ENCODE results near the gene CLIC5. TPM values are rescaled to one million over a fixed set of nuclear protein-coding genes. Genes with fewer than 3 reads are reported as not detected.

Gene CLIC5
- total RNA-seq, 1 experiment from 2014 or later: 0.05 TPM

DNA sequence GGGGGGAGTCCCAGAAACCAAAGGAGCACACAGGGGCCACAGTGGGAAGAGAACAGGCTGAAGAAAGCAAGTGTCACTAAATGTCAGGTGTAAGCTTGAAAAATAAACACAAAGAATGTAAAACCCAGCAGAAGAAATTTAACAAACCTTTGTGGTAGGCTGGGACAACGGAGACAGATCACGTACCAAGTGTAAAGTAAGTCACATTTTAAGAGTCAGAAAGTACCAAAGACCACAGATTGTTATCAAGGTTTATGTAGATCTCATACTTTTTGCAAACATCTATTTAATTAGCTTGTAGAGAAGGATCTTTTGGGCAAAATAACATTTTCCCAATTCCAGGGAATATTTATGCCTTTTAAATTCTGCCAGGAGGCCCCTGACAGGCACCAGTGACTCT, 1.6 kb downstream of the CLIC5 start:
- in situ Hi-C loops (cut with HindIII; ENCODE audit: low pct_unique_long_range_greater_than_20kb, low sequenced_read_pairs) (no loop called here), intact Hi-C loops (cut with micrococcal nuclease; ENCODE audit: unreplicated experiment) (no loop called here)
- Histone ChIP-seq H3K9me3 (ENCODE audit: control insufficient read depth, insufficient read depth, low read depth, low read length) (no peaks in the 10 kb centered on the region), H3K27ac (ENCODE audit: low read length) (no peak overlapping the region), H3K27me3 (ENCODE audit: control insufficient read depth, insufficient read depth, low read length) (peaks cover 40% of the 10 kb centered on the region), H3K4me1 (ENCODE audit: control insufficient read depth, insufficient read depth, low read length) (peaks cover 5% of the 10 kb centered on the region; the same call in 1 of the 2 replicates), H3K36me3 (ENCODE audit: control insufficient read depth, insufficient read depth, low read length) (peaks cover 2% of the 10 kb centered on the region; the same call in 1 of the 2 replicates), H3K4me3 (ENCODE audit: low read depth in 2 of 2, low read length in 2 of 2) (no peak overlapping the region)
- CTCF ChIA-PET: no interaction called here
- ATAC-seq: no peak
- DNase-seq (ENCODE audit: low read depth, low spot score): no peak
- TF ChIP-seq SIN3A (IDR thresholded peaks at IDR 0.05; ENCODE audit: borderline replicate concordance, insufficient read depth, low read depth, low read length) (no peak), TCF7L2 (IDR thresholded peaks at IDR 0.05; ENCODE audit: low read depth, low read length) (no peak), POLR2AphosphoS5 (IDR thresholded peaks at IDR 0.05; ENCODE audit: low read depth, low read length) (no peak)
- TF ChIP-seq, protein P1, sequence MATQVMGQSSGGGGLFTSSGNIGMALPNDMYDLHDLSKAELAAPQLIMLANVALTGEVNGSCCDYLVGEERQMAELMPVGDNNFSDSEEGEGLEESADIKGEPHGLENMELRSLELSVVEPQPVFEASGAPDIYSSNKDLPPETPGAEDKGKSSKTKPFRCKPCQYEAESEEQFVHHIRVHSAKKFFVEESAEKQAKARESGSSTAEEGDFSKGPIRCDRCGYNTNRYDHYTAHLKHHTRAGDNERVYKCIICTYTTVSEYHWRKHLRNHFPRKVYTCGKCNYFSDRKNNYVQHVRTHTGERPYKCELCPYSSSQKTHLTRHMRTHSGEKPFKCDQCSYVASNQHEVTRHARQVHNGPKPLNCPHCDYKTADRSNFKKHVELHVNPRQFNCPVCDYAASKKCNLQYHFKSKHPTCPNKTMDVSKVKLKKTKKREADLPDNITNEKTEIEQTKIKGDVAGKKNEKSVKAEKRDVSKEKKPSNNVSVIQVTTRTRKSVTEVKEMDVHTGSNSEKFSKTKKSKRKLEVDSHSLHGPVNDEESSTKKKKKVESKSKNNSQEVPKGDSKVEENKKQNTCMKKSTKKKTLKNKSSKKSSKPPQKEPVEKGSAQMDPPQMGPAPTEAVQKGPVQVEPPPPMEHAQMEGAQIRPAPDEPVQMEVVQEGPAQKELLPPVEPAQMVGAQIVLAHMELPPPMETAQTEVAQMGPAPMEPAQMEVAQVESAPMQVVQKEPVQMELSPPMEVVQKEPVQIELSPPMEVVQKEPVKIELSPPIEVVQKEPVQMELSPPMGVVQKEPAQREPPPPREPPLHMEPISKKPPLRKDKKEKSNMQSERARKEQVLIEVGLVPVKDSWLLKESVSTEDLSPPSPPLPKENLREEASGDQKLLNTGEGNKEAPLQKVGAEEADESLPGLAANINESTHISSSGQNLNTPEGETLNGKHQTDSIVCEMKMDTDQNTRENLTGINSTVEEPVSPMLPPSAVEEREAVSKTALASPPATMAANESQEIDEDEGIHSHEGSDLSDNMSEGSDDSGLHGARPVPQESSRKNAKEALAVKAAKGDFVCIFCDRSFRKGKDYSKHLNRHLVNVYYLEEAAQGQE (IDR thresholded peaks at IDR 0.05; ENCODE audit: insufficient read depth in 1 of 2, low read depth in 2 of 2, low read length in 1 of 2): no peak
- TF ChIP-seq, protein P2, sequence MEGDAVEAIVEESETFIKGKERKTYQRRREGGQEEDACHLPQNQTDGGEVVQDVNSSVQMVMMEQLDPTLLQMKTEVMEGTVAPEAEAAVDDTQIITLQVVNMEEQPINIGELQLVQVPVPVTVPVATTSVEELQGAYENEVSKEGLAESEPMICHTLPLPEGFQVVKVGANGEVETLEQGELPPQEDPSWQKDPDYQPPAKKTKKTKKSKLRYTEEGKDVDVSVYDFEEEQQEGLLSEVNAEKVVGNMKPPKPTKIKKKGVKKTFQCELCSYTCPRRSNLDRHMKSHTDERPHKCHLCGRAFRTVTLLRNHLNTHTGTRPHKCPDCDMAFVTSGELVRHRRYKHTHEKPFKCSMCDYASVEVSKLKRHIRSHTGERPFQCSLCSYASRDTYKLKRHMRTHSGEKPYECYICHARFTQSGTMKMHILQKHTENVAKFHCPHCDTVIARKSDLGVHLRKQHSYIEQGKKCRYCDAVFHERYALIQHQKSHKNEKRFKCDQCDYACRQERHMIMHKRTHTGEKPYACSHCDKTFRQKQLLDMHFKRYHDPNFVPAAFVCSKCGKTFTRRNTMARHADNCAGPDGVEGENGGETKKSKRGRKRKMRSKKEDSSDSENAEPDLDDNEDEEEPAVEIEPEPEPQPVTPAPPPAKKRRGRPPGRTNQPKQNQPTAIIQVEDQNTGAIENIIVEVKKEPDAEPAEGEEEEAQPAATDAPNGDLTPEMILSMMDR (IDR thresholded peaks at IDR 0.05): no peak
- POLR2A ChIA-PET: no interaction called here
- BruUV-seq (replicated peaks): no TSS peak

DNA sequence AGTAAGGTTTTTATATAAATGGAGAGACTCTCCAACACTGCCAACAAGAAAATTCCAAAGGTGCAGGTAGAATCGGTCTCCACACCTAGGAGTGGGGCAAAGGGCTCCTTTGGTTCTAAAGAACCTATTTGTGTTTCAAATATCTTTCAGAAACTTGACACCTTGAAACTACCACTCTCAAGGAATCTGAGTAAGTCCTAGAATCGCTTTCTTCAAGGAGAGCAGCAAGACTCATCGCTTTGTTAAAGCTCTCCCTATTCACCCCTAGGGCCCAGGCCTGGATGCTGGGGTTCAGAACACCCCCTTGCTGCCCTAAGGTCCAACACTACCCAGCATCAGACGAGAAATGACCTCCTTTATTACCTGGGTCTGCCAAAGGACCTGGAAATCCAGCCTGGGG, 2.0 kb downstream of the CLIC5 start:
- CTCF ChIA-PET: no interaction called here
- TF ChIP-seq, protein P2 (IDR thresholded peaks at IDR 0.05): no peak
- TF ChIP-seq, protein P1 (IDR thresholded peaks at IDR 0.05; ENCODE audit: insufficient read depth in 1 of 2, low read depth in 2 of 2, low read length in 1 of 2): no peak
- TF ChIP-seq TCF7L2 (IDR thresholded peaks at IDR 0.05; ENCODE audit: low read depth, low read length) (no peak), POLR2AphosphoS5 (IDR thresholded peaks at IDR 0.05; ENCODE audit: low read depth, low read length) (no peak), SIN3A (IDR thresholded peaks at IDR 0.05; ENCODE audit: borderline replicate concordance, insufficient read depth, low read depth, low read length) (no peak)
- H3K4me1 ChIP-seq (ENCODE audit: control insufficient read depth, insufficient read depth, low read length): peaks cover 5% of the 10 kb centered on the region; the same call in 1 of the 2 replicates
- DNase-seq (ENCODE audit: low read depth, low spot score) (no peak), ATAC-seq (no peak)
- BruUV-seq (replicated peaks): no TSS peak
- H3K36me3 ChIP-seq (ENCODE audit: control insufficient read depth, insufficient read depth, low read length): peaks cover 2% of the 10 kb centered on the region; the same call in 1 of the 2 replicates
- POLR2A ChIA-PET: no interaction called here
- no peak overlapping the region for H3K27ac ChIP-seq (ENCODE audit: low read length)
- H3K4me3 ChIP-seq (ENCODE audit: low read depth in 2 of 2, low read length in 2 of 2): no peak overlapping the region
- in situ Hi-C loops (cut with HindIII; ENCODE audit: low pct_unique_long_range_greater_than_20kb, low sequenced_read_pairs): no loop called here
- peaks cover 40% of the 10 kb centered on the region for H3K27me3 ChIP-seq (ENCODE audit: control insufficient read depth, insufficient read depth, low read length)
- H3K9me3 ChIP-seq (ENCODE audit: control insufficient read depth, insufficient read depth, low read depth, low read length): no peaks in the 10 kb centered on the region
- intact Hi-C loops (cut with micrococcal nuclease; ENCODE audit: unreplicated experiment): no loop called here

Measured in Panc1 (cell line).